ENCODE results near the gene DMBT1.

DNA sequence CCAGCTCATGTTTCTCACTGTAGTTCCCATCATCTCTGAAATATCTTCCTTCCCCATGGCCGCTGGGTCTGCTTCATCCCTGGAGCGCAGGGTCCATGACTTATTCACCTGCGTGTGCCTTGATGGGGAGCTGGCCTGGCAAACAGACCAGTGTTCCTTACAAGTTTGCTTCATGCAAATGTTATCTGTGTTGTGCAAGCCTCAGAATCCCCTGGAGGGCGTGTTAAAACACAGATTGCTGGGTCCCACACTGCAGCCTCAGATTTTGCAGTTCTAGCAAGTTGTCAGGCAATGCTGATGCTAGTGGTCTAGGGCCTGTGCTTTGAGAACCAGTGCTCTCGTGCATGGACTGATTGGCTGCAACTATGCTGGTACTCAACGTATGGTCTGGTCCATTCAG, 7.2 kb upstream of the DMBT1 start:
- no peak for TF ChIP-seq CTCF (IDR thresholded peaks at IDR 0.05 in 2 of 3, conservative IDR thresholded peaks at IDR 0.05 in 1 of 3; ENCODE audit: control insufficient read depth in 2 of 3, extremely low read depth in 1 of 3, insufficient read depth in 1 of 3, low read depth in 3 of 3, low read length in 3 of 3)
- no peak for TF ChIP-seq REST (IDR thresholded peaks at IDR 0.05; ENCODE audit: low read depth, low read length)
- no peak for TF ChIP-seq NR2C2 (IDR thresholded peaks at IDR 0.05; ENCODE audit: borderline replicate concordance, control insufficient read depth, insufficient read length, low read depth)
- TF ChIP-seq, protein P1, sequence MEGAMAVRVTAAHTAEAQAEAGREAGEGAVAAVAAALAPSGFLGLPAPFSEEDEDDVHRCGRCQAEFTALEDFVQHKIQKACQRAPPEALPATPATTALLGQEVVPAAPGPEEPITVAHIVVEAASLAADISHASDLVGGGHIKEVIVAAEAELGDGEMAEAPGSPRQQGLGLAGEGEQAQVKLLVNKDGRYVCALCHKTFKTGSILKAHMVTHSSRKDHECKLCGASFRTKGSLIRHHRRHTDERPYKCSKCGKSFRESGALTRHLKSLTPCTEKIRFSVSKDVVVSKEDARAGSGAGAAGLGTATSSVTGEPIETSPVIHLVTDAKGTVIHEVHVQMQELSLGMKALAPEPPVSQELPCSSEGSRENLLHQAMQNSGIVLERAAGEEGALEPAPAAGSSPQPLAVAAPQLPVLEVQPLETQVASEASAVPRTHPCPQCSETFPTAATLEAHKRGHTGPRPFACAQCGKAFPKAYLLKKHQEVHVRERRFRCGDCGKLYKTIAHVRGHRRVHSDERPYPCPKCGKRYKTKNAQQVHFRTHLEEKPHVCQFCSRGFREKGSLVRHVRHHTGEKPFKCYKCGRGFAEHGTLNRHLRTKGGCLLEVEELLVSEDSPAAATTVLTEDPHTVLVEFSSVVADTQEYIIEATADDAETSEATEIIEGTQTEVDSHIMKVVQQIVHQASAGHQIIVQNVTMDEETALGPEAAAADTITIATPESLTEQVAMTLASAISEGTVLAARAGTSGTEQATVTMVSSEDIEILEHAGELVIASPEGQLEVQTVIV (IDR thresholded peaks at IDR 0.05; ENCODE audit: borderline replicate concordance, partially characterized antibody), result no peak
- no peak for TF ChIP-seq PML (IDR thresholded peaks at IDR 0.05; ENCODE audit: low read length)
- no peak for TF ChIP-seq NR2C1 (IDR thresholded peaks at IDR 0.05)
- no peak for TF ChIP-seq ESRRA (IDR thresholded peaks at IDR 0.05; ENCODE audit: low read length)
- TF ChIP-seq EZH2 (IDR thresholded peaks at IDR 0.05; ENCODE audit: borderline replicate concordance, control insufficient read depth, low read depth, low read length), result no peak
- no peak for TF ChIP-seq POLR2AphosphoS5 (IDR thresholded peaks at IDR 0.05; ENCODE audit: low read length)
- TF ChIP-seq ZNF24 (IDR thresholded peaks at IDR 0.05), result no peak

All from GM12878 (cell line).